Smooth muscle cell of the brain vasculature (primary cell): ENCODE results near the gene CACNA1D.

Experiments used
- DNase-seq: peaks from one replicate; pipeline ENCODE4 v3.0.0-alpha.2; 2012; ENCODE audit warnings: low read depth, low spot score

Gene CACNA1D

DNA sequence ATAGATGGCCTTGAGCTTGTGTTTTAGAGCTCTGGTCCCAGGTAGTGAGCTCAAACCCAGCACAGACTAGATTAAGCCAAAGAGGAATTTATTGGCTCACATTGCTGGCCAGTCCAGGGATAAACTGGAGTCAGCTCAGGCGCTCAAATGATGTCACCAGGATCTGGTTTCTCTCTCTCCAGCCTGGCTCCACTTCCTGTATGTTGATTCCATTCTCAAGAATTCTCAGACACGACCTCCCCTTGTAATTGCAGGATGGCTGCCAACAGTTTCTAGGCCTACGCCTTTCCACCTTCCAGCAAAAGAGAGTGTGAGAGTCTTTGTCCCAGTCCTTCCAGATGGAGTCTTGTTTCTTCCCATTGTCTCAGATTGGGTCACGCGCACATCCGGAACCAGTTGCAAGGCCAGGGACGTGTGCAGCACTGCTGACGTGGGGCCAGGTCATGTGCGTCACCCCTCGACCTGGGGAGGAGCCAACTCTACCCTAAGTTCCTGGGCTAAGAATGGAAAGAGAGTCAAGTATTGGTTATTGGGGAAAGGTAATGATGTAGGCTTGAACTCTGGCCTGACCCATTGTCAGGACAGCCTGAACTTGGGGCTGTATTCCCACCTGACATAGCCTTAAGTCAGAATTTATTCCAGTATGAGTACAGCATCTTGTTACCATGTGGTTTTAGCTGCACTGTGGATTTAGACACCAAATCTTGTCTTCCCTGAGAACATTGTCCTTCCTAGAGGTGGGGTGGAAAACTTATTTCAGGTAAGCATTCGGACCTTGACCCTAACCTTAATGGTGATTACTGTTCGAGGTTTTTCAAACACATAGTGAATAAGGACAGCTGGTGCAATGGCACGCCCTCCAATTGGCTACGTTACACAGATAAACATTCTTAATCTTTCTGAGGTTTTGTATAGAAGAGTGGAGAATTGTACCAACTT is 31.6 kb downstream of the CACNA1D start:
- DNase-seq, result no peak

DNA sequence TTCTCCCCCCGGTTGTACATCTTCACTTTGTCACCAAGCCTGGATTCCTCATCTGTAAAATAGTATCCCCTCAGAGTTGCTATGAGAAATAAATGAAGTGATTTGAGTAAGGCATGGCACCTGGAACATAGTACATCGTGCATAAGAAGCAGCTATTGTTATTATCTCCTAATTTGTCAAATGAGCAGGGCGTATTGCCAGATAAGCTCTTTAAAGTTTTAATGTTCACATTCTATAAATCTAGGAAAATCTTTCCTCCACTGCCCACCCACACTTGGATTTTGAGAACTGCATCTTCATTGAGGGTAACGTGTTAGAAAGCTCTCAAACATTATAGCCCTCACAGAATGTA is 32.3 kb downstream of the CACNA1D start:
- DNase-seq, result no peak

DNA sequence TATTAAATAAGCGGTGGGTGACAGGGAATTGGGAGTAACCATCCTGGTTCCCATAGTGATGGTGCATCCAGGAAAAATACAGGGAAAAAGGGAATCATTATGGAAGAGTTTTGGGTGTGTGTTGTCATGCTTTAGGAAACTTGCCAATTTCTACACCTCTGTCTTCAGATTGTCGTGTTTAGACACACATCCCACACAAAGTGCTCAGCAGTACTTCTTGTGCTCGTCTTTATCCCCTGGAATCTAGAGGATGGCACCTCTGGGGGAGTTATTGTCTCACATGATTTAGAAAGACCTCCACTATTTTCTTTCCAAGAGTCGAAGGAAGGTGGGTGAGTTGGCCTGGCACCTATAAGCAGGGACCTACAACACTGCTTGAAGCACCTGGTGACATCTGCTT is 35.8 kb downstream of the CACNA1D start:
- DNase-seq, result no peak

DNA sequence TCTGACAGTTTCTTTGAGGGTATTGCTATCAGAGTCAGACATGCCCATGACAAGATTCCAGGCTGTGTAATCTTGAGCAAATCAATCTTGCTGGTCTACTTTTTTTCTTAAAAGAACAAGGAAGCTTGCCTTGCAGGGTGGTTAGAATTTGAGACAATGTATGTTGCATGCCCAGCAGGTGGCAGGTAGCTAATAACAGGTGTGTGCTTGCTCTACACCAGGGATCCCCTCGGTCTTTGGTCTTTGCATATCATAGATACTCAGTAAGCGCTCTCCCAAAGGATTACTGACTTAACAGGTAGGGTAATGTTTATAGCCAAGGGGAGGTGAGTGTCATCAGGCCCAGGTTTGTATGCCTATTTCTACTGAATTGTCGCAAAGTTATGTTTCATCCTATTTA is 37.3 kb downstream of the CACNA1D start:
- no peak for DNase-seq

DNA sequence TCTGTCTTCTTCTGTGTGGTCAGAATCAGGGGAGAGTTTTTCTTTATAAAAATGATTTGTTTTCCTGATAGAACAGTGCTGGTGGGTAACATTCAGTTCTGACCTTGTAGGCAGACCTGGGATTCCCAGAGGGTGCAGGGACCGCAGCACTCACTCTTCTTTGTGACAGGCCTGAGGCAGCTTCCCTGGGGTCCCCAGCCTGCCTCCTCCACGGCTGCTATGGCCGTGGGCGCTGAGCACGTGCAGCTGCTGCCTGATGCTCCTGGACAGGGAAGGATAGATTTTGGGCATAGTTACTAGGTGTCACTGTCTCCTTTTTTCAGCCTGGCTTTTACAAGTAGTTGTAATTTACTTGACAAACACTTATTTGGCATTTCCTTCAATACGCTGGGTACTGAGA is 39.1 kb downstream of the CACNA1D start:
- DNase-seq, result no peak

DNA sequence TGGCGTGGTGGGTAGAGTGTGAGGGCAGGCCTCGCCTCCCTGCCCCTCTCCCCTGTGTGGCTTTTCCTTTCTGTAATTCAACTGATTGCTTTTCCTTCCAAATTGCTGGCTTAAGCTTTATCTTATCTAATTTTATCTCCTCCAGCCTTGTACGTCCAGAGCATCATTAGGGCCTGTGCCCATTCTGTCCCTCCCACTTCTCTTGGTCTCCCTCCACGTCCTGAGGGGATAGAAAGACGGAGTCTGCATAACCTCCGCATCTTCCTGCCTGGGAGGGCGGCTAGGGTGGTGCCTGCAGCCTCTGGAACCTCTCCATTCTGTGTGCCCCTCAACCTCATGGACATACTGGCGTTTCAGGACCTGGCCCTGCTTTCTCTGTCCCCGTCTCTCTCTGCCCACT is 39.8 kb downstream of the CACNA1D start:
- DNase-seq, result no peak

DNA sequence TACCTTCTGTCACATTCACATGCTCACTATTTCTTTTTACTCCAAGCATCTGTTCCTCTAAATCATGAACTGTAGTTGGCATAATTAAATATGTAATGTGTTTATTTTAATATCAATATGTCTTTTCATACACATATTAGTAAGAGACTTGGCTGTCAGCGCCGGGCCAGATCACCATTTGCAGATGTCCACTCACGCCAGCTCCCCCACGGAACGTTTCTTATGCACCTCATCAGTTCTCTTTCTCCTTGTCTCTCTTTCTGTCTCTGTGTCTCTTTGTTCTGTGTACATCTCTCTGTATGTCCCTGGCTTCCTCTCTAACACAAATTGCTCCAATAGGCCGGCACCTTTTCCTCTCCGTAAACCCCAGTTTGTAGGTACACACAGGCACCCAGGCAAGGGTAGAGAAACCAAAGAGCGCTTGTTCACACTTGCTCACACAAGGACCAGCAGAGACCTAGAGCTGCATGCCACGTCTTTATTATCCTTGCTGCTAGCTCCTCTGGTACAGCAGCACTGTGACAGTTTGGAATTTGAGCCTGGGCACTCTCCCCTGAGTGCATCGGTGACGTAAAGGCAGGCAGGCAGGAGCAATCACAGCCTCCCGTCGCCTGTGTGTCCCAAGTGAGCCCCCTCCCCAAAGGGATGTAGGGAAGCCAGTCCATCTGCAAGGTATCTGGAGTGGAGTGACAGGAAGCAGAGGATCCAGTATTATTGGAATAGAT is 40.4 kb downstream of the CACNA1D start:
- no peak for DNase-seq

DNA sequence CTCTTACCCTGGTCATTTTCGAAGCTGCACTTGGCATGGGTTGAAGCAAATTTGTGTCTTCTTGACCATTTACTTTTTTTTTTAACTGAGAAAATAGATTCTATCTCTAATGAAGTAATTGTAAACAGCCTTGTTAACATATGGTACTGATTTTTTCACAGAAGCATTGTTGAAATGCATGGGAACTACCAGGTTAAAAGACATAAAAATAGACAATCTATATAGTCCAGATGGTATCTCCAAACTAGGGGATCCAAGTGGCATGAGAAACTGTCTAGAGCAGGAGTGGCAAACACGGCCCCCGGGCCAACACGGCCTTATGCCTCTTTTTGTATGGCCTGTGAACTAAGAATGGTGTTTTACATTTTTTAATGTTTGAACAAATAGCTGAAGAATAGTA is 41.9 kb downstream of the CACNA1D start:
- no peak for DNase-seq

DNA sequence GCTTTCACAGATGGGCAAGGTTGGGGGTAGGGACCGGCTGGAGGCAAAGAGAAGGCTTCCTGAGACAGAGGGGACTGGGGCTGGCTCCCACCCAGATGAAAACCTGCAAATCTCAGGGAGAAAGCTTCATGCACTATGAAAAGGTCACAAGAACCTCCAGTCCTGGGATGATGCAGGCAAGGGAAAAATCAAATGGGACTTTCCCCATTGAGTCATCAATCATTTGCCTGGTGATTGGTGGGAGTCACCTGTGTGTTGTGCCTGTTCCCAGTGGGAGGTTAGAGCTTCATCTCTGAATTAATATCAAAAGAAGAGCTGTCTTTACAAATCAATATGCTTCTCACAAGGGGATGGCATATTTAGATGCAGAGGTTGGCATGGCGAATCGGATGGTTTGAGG is 49.9 kb downstream of the CACNA1D start:
- no peak for DNase-seq

DNA sequence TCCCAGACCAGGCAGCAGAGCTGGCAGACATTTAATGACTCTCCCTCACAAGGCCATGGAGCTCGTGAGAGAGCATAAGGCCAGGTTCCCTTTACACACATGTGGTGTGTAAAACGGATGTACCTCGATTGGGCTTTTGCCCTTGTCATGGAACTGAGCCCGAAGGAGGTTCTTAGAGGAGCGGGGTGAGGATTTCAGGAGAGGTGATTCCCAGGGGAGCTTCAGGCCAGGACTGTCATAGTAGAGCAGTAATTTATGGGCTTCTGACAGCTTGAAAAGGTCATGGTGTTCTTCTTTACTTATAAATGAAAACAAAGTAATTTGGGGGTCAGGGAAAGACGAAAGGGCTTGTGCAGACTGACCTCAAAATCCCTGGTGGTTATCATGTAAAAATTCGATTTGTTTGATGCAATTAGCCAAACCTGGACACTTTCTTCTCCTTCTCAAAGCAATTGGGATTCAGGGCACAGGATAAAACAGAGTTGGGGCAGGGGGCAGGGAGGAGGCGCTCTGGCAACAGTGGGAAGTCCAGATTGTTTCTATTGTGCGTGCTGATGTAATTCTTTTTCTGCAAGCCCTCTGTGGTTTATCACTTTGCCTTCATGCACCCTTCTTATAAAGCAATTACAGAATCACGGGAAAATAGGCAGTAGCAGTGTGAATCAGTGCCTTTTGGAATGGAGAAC is 51.0 kb downstream of the CACNA1D start:
- no peak for DNase-seq

DNA sequence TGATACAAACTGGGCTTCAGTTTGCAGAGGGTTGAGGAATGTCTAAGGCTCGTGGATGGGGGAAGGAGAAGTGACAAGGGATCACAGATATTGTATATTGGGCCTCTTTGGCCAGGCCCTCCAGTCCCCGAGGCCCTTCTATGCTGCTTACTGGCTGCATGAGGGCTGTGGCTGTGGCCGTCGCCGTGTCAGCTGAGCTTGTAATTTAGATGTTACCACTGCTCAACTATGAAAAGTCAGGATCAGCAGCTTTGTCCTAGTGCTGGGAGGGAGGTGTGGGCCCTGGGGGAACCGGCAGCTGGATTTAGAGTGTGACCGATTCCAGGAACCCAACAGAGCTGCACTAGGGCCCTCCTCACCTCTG is 51.6 kb downstream of the CACNA1D start:
- no peak for DNase-seq

DNA sequence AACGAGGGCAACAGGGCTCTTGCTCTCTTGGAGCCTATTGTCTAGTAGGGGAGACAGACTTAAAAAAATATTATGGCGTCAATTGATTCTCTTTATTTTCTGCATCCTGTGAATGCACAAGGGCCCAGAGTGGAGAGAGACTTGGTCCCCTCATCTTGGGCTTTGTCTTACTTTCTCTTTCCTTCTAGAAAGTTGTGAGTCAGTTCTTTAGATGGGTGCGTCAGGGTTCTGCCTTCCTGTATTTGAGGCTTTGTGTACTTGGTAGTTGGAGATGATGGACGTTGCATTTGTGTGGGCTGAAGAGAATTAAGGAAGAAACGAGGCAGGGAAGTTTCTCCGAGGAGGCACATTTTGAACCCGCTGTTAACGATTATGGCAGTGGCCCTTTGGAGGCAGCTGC is 52.9 kb downstream of the CACNA1D start:
- no peak for DNase-seq

DNA sequence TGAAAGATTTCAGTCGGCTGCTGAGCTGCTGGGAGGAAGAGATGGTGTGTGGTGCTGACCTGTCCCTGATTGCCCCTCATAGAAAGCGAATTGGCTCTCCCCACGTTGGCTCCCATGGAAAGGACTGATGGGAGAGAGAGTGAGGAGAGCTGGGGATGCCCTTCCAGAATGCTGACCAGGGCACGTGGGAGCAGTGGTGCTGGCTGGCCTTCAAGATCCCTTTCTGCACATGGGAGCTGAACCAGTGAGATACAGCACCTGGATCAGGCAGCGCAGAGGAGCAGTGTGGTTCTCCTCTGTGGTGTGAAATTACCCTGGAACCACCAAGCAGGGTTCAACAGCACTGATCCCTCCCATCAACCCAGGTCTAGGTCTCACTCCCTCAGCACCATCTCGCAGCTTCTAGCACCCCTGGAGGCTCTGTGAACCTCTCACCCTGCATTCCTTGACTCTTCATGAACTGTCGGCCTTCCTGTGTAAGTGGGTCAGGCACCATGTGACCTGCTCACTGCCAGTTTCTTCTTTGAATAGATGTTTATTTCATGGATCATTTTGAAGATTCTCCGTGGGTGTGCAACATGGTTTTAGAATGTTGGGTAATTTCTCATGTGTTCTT is 55.7 kb downstream of the CACNA1D start:
- DNase-seq, result no peak

DNA sequence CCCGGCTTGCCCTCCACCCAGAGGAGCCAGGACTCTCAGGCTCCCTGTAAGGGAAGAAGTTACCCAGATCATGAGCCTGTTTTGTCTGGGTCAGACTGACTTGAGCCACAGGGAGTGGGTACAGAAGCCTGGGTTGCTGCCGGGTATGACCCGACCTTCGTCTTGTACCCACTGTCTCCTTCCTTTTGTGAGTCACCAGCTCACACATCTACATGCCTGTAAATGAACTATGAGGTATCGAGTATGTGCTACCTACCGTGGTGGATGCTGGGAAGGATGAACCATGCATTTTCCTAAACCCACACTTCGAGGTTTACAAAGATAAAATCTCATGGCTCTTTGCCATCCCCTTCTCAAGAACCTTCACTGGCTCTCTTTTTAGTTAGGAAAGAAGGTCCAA is 56.9 kb downstream of the CACNA1D start:
- no peak for DNase-seq

DNA sequence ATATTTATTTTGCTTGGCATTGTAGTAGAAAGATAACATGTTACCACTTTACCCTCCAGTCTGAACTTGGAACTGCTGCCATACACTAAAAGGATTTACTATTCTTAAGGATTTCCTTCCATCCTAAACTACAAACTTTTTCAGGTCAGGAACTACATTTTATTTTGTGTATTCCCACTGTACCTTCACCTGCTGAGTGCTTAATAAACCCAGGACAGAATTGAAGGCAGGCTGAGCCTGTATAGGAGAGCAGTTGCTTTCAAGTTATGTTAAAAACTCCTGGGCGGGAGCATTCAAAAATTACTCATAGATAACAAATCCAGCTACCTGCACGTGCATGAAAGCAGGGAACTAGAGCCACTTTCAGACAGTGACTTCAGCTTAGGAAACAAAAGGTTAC is 58.3 kb downstream of the CACNA1D start:
- DNase-seq, result no peak

DNA sequence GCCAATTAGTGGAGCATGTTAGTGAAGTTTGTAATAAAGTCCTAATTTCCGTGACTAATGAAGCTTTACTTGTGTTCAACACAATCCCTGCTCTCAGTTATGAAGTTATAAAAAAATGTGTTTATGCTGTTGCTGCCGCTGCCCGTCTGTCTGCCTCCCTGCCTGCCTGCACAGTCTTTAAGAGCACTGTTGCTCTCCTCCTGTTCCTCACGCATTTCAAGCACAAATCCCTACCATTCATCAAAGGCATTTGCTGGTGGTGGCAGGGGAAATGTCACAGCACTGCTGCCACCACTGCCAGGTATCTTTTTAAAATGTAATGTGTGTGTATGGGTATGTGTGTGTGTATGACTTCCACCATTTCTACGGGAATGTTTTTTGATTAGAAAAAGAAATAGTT is 58.8 kb downstream of the CACNA1D start:
- DNase-seq, result no peak

DNA sequence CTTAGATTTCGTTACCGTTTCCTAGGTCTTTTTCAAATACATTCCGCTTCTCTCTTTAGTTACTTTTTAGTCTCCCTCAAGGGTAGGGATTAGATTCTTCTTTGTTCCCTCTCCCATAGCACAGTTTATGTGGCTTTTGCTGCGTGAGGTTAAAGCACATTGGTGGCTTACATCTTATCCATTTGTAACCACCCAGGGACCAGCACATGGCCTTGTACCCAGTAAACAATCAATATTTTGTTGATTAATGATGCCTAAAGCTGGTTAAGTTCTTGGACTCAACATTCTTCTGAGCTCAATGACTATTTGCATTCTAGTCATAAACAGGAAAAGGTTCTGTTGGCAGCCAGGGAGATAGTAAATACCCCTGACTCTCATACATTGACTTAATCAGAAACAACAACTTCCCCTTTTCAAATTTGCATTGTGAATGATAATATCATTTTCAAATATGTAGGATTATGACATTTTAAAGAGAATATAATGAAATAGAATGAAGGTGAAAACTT is 60.2 kb downstream of the CACNA1D start:
- no peak for DNase-seq

DNA sequence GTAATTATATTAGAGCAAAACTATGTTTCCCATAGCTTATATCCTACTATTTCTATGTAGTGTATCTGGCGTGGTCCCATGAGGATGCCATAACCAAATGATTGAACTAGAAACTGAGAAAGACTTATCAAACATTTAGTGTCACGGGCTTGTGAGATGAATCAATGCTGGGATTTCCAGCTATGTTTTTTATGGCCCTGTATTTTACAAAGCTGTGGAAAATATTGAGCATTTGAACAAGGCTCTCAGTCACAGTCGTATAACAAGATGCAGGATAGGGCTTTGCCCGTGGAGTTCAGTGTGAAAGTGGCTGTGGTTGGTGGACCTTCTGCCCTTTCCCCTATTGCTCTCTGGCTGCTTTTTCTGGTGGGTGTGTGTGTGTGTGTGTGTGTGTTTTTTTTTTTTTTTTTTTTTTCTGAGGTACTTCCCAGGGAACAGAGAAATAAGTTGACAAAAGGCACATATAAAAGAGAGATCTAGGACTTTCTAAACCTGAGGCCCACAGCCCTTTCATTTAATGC is 60.7 kb downstream of the CACNA1D start:
- DNase-seq, result no peak

DNA sequence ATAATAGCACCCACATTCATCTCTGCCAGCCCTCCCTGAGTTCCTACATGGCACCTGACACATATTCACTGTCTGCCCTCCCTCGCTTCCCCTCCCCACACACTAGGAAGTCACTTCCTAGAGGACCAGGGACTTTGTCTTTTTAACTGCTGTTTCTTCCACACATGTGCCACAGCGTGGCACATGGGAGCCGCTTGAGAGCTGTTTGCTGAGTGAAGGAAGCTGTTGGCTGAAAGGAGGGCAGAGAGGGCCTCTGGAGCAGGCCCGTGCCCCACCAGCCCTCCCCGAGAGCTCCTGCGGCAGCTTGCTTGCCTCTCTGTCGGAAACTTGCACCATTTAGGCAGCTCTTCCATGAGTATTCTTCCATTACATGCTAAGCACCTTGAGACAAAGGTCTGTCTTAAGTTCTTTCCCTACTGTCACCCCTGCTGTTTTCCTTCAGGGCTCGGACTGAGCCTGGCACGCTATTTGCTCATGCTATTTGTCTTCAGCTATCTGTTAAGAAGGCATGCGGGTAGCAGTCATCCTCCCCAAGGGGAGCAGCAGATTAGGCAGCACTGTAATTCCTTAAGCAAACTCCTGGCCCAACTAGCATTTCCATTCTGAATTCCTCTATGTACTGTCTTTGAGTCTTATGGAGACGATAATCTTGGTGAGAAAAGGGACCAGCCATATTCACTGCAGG is 72.2 kb downstream of the CACNA1D start:
- no peak for DNase-seq

DNA sequence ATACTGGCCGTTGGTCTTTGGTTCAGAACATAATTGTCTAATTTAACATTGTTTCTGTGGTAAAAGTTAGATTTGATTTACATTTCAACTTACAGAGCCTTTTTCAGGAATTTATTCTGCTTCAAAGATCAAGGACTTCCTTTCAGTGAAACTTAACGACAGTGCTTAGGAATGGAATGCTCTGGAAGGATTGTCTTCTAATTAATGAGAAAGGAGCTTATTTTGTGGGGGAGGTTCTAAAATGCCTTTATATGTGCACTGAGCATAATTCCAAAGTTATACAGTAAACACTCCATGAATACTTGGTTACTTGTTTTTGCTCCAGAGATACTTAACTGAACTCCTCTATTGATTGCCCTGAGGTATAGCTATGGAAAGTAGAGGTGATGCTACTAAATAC is 75.7 kb downstream of the CACNA1D start:
- DNase-seq, result no peak

DNA sequence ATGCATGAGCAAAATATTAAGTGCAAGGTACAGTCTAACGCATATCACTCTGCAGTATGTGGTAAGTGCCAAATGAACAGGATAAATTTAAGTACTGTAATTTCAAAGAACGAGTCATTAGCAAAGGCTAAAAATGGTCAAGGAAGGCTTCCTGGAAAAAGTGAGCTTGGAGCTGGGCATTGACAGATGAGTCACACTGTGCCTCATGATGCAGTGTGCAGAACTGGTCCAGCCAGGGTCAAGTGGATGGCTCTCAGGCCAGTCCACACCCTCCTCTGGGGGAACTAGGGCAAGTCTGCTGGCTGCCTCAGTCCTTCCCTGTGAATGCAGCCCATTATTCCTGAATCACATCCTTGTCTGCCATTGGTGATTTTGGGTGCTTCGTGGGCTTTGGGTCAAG is 76.3 kb downstream of the CACNA1D start:
- DNase-seq, result no peak
